ENCODE results near the gene ARHGAP32. TPM values are rescaled to one million over a fixed set of nuclear protein-coding genes. Genes with fewer than 3 reads are reported as not detected.
"Not testable (repeated sequence)": the region's sequence is repeated elsewhere in the genome, so short reads cannot be mapped to it uniquely, and the experiment has no call there.

ARHGAP32 gene
- total RNA-seq, 1 donor from 2014 or later, result 7.1 TPM

DNA sequence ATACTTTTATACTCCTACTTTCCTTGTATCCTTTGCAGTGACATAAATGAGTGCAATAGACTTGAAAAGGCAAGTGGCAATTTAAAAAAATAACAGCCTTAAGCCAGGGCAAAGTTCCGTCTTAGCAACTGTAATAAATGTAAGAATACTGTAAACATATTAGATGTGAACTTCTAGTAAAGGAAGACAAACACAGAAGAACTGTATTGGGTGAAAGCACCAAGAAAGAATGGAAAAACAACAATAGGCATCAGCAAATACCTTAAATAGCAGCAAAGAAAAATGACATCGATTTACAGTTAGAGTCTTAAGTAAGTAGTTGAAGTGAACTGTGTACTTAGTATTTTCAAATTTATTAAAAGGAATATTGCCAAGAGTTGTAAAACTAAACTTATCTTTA lies 174.0 kb downstream of the ARHGAP32 start:
- Mint-ChIP-seq H3K9me3 (no peaks in the 10 kb centered on the region), H3K4me3 (no peak overlapping the region), H3K27ac (no peak overlapping the region), H3K36me3 (ENCODE audit: low read depth) (no peaks in the 10 kb centered on the region), H3K27me3 (peaks cover 1% of the 10 kb centered on the region), H3K4me1 (peaks cover 3% of the 10 kb centered on the region)
- no peak for DNase-seq
- intact Hi-C loops (cut with micrococcal nuclease), result no loop called here

DNA sequence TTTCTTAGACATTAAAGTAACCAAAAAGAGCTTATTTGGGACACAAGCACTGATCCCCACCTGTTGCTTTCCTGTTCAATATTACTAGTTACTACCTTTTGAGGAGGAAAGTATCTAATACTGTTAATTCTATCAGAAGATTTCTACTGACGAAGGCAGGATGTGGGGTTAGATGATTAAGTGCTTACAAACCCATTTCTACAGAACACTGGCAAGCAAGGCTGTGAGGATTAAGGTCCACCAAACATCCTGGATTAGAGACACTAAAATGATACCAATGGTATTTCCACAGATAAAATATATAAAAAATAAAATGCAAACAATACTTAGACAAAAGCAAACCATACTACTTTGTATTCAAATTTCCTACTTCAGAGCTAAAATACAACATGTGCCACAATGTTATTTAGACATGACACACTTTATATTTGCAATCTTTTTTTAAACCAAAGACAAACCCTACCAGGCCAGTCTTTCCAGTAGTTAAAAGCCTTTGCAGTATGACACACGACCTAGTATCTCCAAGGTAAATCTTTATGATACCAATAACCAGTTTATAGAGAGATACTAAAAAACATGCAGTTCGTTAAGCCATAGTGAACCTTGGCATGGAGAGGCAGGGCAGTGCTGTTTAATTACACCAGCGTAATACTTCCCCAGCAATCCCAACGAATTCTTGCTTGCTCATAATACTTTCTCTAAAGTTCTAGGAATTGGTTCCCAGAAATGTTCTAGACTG lies 178.2 kb downstream of the ARHGAP32 start:
- Mint-ChIP-seq H3K27me3 (peaks cover 3% of the 10 kb centered on the region), H3K9me3 (no peaks in the 10 kb centered on the region), H3K27ac (no peak overlapping the region), H3K4me1 (no peaks in the 10 kb centered on the region), H3K36me3 (ENCODE audit: low read depth) (no peaks in the 10 kb centered on the region), H3K4me3 (no peak overlapping the region)
- intact Hi-C loops (cut with micrococcal nuclease), result no loop called here
- no peak for DNase-seq

DNA sequence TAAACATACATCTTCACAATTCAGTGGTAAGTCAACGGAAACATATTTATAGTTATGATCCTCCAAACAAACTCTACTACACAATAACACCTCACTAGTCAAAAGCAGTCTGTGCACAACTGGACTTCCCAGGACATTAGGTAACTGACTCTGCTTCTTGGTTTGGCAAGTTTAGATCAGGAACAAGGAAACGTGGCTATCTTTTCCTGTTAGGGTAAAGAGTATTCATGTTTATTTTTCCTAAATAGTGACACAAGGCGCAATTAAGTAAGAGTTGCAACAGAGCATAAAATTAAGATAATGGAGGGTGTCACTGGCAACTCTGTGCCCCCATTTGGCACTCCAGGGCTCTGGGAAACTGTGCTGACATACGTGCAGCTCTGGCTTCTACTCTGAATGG lies 179.2 kb downstream of the ARHGAP32 start:
- peaks cover 3% of the 10 kb centered on the region for H3K27me3 Mint-ChIP-seq
- intact Hi-C loops (cut with micrococcal nuclease), result no loop called here
- no peaks in the 10 kb centered on the region for H3K4me1 Mint-ChIP-seq

DNA sequence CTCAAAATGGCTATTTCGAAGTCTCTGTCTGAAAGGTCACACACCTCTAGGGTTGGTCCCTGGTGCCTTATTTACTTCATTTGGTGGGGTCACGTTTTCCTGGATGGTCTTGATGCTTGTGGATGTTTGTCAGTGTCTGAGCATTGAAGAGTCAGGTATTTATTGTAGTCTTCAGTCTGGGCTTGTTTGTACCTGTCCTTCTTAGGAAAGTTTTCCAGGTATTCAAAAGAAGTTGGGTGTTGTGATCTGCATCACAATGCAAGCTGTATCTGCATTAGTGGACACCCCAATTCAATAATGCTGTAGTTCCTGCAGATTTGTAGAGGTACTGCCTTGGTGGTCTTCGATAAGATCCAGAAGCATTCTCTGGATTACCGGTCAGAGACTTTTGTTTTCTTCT lies 186.0 kb downstream of the ARHGAP32 start:
- H3K27ac Mint-ChIP-seq, result no peak overlapping the region
- H3K9me3 Mint-ChIP-seq, result peaks cover 8% of the 10 kb centered on the region
- H3K4me3 Mint-ChIP-seq, result no peak overlapping the region
- DNase-seq, result no peak
- peaks cover 2% of the 10 kb centered on the region for H3K27me3 Mint-ChIP-seq
- H3K4me1 Mint-ChIP-seq, result no peaks in the 10 kb centered on the region
- intact Hi-C loops (cut with micrococcal nuclease), result no loop called here
- no peaks in the 10 kb centered on the region for H3K36me3 Mint-ChIP-seq (ENCODE audit: low read depth)

More for the DNA sequence above, 179.2 kb downstream of the ARHGAP32 start:
- no peak for DNase-seq
- no peak overlapping the region for H3K4me3 Mint-ChIP-seq
- H3K27ac Mint-ChIP-seq, result no peak overlapping the region
- no peaks in the 10 kb centered on the region for H3K36me3 Mint-ChIP-seq (ENCODE audit: low read depth)
- H3K9me3 Mint-ChIP-seq, result no peaks in the 10 kb centered on the region

DNA sequence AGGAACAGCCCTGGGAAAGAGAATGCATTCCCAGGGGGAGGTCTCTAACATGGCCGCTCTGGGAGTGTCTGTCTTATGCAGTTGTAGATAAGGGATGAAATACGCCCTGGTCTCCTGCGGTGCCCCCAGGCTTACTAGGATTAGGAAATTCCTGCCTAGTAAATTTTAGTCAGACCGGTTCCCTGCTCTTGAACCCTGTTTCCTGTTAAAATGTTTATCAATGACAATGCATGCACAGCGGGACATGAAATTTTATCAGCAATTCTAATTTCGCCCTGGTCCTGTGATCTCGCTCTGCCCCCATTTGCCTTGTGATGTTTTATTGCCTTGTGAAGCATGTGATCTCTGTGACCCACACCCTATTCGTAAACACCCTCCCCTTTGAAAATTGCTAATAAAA lies 193.0 kb downstream of the ARHGAP32 start:
- intact Hi-C loops (cut with micrococcal nuclease); H3K4me3 Mint-ChIP-seq: not testable (repeated sequence)

DNA sequence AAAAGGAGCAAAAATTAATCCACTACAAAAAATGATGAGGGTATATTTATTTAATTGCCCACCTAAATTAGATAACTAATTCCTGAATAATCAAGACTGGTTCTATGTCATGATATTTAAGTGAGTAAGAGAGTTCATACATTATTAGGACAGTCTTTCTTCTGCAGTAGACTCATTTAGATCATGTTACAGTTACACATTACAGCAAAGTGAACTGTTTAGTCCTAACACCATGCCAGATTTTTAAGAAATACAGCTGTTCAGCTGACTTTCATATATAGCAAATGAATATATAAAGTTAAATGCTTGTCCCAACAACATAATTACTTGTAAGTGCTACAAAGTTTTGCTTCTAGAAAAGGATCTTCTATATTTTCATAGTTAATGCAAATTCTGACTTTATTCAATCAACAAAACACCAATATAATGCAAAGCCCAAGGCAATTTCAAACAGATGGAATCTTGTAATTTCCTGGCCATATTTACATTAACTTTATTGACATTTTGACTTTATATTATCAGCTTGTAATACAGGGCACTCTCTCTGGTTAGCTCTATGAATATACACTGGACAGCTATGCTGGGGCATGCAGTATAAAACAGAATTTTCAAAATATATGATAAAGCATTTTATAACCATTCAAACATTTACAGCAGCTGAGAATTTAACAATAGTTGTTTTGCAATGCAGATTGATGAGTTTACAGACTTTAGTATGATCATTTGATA lies 203.7 kb downstream of the ARHGAP32 start:
- Mint-ChIP-seq H3K9me3 (peaks cover 8% of the 10 kb centered on the region), H3K4me3 (no peak overlapping the region), H3K27ac (no peak overlapping the region), H3K36me3 (ENCODE audit: low read depth) (no peaks in the 10 kb centered on the region), H3K27me3 (no peaks in the 10 kb centered on the region), H3K4me1 (peaks cover 9% of the 10 kb centered on the region)
- intact Hi-C loops (cut with micrococcal nuclease), result no loop called here
- no peak for DNase-seq

More for the DNA sequence above, 193.0 kb downstream of the ARHGAP32 start:
- peak; percentile 45 for DNase-seq
- not testable (repeated sequence) for H3K27ac Mint-ChIP-seq; H3K27me3 Mint-ChIP-seq; H3K4me1 Mint-ChIP-seq; H3K36me3 Mint-ChIP-seq (ENCODE audit: low read depth)
- peaks cover 19% of the 10 kb centered on the region for H3K9me3 Mint-ChIP-seq

DNA sequence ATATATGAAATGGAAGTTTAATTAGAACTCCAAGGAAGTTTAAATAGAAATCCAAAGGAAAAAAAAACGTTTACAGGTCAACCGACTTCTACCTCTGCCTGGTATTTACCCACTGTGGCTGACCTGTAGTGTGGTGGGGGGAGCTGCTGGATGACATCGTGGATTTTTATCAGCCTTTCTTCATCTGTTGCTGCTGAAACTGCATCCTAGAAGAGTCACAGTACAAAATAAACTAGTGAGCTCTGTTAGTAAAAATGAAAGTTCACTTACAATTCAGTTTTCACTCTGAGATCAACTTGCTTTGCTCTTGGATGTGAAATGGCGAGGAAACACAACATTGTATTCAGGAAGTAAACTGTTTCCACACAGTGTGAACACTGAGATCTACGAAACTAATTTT lies 206.2 kb downstream of the ARHGAP32 start:
- H3K27me3 Mint-ChIP-seq, result no peaks in the 10 kb centered on the region
- H3K9me3 Mint-ChIP-seq, result peaks cover 8% of the 10 kb centered on the region
- intact Hi-C loops (cut with micrococcal nuclease), result loop anchor here (1.0 kb wide), 1 partner anchor 23 kb away; no protein-coding TSS in a partner anchor
- DNase-seq, result peak; percentile 48
- no peak overlapping the region for H3K4me3 Mint-ChIP-seq
- H3K27ac Mint-ChIP-seq, result no peak overlapping the region
- no peaks in the 10 kb centered on the region for H3K36me3 Mint-ChIP-seq (ENCODE audit: low read depth)
- peaks cover 7% of the 10 kb centered on the region for H3K4me1 Mint-ChIP-seq

DNA sequence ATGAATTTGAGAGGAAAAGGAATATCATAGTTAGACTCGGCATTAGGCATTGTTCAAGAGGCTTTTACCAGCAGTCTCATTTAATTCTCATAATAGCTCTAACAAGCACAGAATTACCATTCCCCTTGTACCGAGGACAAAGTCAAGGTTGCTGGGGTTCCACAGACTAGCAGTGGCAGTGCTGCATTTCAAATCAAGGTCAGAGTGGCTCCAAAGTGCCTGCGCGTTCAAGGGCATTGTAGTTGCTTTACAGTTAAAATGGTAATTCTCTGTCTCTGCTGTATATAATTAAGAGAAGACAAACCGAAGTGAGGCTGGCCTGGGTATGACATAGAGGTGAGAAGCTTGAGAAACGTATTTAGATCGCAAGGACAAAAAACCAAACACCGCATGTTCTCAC lies 209.1 kb downstream of the ARHGAP32 start:
- no peaks in the 10 kb centered on the region for H3K9me3 Mint-ChIP-seq
- DNase-seq, result peak; percentile 41
- no peaks in the 10 kb centered on the region for H3K27me3 Mint-ChIP-seq
- peaks cover 7% of the 10 kb centered on the region for H3K4me1 Mint-ChIP-seq
- H3K27ac Mint-ChIP-seq, result no peak overlapping the region
- H3K36me3 Mint-ChIP-seq (ENCODE audit: low read depth), result no peaks in the 10 kb centered on the region
- no peak overlapping the region for H3K4me3 Mint-ChIP-seq
- intact Hi-C loops (cut with micrococcal nuclease), result no loop called here

DNA sequence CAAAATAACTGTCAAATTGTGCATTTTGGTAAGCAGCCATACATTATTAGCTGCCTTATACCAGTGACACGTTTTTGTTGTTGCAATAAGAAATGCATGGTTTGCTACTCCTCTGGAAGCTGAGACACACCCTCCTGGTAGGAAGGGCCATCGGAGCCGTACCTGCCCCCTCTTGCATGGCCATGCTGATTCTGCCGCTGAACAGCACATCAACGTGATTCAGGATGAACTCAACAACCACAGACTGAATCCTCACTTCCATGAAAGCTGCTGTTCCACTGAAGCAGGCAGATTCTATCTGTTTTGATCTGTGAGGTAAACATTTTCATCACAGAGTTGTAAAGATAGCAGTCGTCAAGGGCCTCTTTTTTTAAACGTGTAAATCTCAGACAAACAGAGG lies 210.9 kb downstream of the ARHGAP32 start:
- intact Hi-C loops (cut with micrococcal nuclease), result no loop called here
- H3K4me1 Mint-ChIP-seq, result peaks cover 5% of the 10 kb centered on the region
- H3K36me3 Mint-ChIP-seq (ENCODE audit: low read depth), result peaks cover 3% of the 10 kb centered on the region
- no peak overlapping the region for H3K27ac Mint-ChIP-seq
- no peaks in the 10 kb centered on the region for H3K9me3 Mint-ChIP-seq
- no peak for DNase-seq
- H3K27me3 Mint-ChIP-seq, result no peaks in the 10 kb centered on the region
- H3K4me3 Mint-ChIP-seq, result no peak overlapping the region

DNA sequence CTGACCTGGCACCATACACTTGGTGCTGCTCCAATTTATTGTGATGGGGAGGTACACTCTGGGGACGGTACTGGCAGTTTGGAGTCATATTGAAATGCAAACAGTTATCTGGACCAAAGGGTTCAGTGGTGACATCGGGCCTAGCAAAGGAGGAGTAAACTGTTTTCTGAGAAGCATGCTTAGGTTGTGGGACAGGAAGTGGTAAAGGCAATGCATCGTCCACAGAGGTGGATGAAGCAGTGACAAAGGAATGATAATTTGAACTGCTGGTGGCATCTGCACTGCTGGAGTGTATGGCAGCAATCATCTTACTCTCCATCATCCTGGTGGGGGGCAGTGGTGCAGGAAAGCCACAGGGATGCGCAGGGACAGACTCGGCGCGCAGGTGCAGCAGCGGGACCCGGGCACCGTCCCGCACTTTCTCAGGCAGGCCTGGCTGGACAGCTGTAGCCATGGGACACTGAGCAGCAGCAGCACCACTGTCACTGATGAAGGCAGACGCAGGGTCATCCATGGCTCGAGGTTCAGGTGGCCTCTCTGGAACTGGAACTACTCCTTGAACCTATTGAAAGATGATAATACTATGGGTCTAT lies 221.4 kb downstream of the ARHGAP32 start:
- intact Hi-C loops (cut with micrococcal nuclease), result no loop called here
- no peak overlapping the region for H3K27ac Mint-ChIP-seq
- peak; percentile 72 for DNase-seq

DNA sequence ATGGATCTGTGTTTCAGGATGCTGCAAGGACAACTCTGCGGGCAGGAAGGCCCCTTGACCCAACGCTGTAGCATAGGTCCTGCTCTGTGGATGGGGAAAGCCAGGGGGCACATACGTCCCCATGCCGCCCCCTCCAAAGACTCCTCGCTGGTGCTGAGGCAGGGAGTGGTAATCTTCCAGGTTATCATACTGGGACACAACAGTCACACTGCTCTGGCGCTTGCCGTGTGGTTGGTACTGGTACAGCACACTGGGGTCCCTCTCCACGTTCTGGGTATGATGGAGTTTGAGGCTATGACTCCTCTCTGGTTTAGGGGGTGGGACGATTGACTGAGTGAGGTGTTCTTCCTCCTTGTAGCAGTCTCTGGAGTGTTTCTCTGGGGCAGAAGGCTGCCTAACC lies 223.2 kb downstream of the ARHGAP32 start:
- H3K27me3 Mint-ChIP-seq, result no peaks in the 10 kb centered on the region
- peaks cover 23% of the 10 kb centered on the region for H3K36me3 Mint-ChIP-seq (ENCODE audit: low read depth)
- H3K9me3 Mint-ChIP-seq, result peaks cover 6% of the 10 kb centered on the region
- intact Hi-C loops (cut with micrococcal nuclease), result loop anchor here (5.0 to 10.0 kb wide), 2 partner anchors 53 to 146 kb away; no protein-coding TSS in a partner anchor
- peaks cover 41% of the 10 kb centered on the region for H3K4me1 Mint-ChIP-seq
- peak; percentile 55 for DNase-seq
- H3K27ac Mint-ChIP-seq, result no peak overlapping the region
- no peak overlapping the region for H3K4me3 Mint-ChIP-seq

More for the DNA sequence above, 221.4 kb downstream of the ARHGAP32 start:
- Mint-ChIP-seq H3K9me3 (no peaks in the 10 kb centered on the region), H3K36me3 (ENCODE audit: low read depth) (peaks cover 22% of the 10 kb centered on the region), H3K4me1 (peaks cover 24% of the 10 kb centered on the region), H3K4me3 (peak overlapping the region; percentile 0), H3K27me3 (no peaks in the 10 kb centered on the region)

DNA sequence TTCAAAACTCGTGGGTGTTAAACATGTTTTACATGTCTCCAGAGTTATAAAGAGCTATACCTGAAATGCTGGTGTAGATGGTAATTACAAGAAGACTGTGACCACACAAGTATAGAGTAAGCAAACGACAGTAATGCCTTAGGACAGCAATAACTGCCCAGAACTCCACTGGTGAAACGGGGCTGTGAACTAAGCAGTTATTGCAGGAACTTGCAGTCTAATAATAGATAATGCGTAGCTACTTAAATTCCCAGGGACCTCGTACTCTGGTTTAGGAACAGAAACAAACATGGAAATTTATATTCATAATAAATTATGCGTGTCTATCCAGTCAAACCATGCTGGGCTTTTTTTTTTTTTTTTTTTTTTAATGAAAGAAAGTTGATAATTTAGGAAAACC lies 224.5 kb downstream of the ARHGAP32 start:
- intact Hi-C loops (cut with micrococcal nuclease), result loop anchor here (5.0 to 10.0 kb wide), 2 partner anchors 55 to 147 kb away; no protein-coding TSS in a partner anchor
- H3K36me3 Mint-ChIP-seq (ENCODE audit: low read depth), result peaks cover 17% of the 10 kb centered on the region
- H3K9me3 Mint-ChIP-seq, result peaks cover 7% of the 10 kb centered on the region
- H3K27me3 Mint-ChIP-seq, result no peaks in the 10 kb centered on the region
- DNase-seq, result no peak
- no peak overlapping the region for H3K4me3 Mint-ChIP-seq
- H3K4me1 Mint-ChIP-seq, result peaks cover 53% of the 10 kb centered on the region
- H3K27ac Mint-ChIP-seq, result no peak overlapping the region

DNA sequence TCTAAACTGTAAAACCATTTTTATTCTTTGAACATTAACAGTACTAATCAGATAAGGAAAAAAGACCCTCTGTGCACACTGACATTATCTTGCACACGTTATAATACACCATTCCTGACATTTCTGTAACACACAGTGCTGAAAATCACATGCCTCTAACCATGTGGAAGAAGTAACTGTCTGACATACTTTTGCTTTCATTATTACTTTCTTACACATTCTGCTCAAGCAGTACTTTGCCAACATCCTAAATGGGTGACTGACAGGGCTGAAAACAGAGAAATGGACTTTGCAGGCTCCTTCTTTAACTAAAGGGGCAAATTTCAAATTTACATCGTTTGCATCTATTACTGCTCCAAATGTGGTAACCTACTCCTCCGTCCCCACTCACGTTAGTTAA lies 226.6 kb downstream of the ARHGAP32 start:
- intact Hi-C loops (cut with micrococcal nuclease), result loop anchor here (5.0 to 10.0 kb wide), 2 partner anchors 57 to 149 kb away; no protein-coding TSS in a partner anchor
- peak overlapping the region; percentile 47 for H3K4me3 Mint-ChIP-seq
- H3K27me3 Mint-ChIP-seq, result no peaks in the 10 kb centered on the region
- H3K36me3 Mint-ChIP-seq (ENCODE audit: low read depth), result peaks cover 11% of the 10 kb centered on the region
- peak; percentile 65 for DNase-seq
- peak overlapping the region; percentile 68 for H3K27ac Mint-ChIP-seq
- H3K9me3 Mint-ChIP-seq, result peaks cover 7% of the 10 kb centered on the region
- peaks cover 42% of the 10 kb centered on the region for H3K4me1 Mint-ChIP-seq

DNA sequence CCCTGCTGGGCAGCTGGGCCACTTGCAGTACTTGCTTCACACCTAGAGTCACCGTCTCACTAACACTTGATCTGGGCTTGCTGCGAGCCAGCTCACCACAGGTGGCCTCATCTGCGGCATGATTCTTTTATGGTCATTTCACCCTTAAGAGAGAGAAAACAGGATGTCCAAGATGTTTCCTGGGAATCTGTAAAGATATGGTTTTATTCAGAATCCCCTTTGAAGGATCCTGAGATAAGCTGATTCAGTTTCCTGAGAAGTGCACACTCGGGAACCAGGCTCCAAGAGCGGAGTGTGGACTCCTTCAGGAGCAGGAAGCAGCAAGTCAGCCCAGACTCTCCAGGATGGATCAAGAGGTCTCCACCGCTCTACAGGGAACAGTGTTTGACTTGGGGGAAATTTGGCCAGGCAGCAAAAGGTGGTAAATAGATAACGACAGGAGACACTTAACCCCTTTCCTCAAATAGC lies 227.6 kb downstream of the ARHGAP32 start:
- Mint-ChIP-seq H3K9me3 (peaks cover 7% of the 10 kb centered on the region), H3K4me3 (peak overlapping the region; percentile 37), H3K4me1 (peaks cover 36% of the 10 kb centered on the region), H3K36me3 (ENCODE audit: low read depth) (peaks cover 3% of the 10 kb centered on the region), H3K27me3 (no peaks in the 10 kb centered on the region), H3K27ac (peak overlapping the region; percentile 60)
- no peak for DNase-seq
- intact Hi-C loops (cut with micrococcal nuclease), result loop anchor here (10.0 kb wide), 1 partner anchor 150 kb away; no protein-coding TSS in a partner anchor

Data from activated CD4-positive, alpha-beta T cell treated with anti-CD3 and anti-CD28 coated beads, Interleukin-2, amount 10 ng/mL, durations not matched to agents 24 days and 14 days (primary cell).